ENCODE measurements around the gene MAPK12.
A peak's percentile ranks its signal among the peaks of the same experiment; 100 is the strongest.

Gene MAPK12

GRCh38 chr22:50299785-50300619 lies 38.5 kb upstream of the MAPK12 start:
- DNase-seq, result no peak

GRCh38 chr22:50298937-50299784 lies 37.7 kb upstream of the MAPK12 start:
- peak in 8 of 58 donors; percentile 7 to 38 (median 26) for DNase-seq

GRCh38 chr22:50298266-50298637 lies 36.8 kb upstream of the MAPK12 start:
- DNase-seq, result no peak

- DNase-seq, result no peak
Observed at GRCh38 chr22:50297510-50298265, 36.2 kb upstream of the MAPK12 start.

GRCh38 chr22:50296658-50297490 lies 35.4 kb upstream of the MAPK12 start:
- no peak for DNase-seq

- DNase-seq, result no peak
Observed at GRCh38 chr22:50294319-50294656, 32.8 kb upstream of the MAPK12 start.

GRCh38 chr22:50293441-50294318 lies 32.2 kb upstream of the MAPK12 start:
- peak in 14 of 58 donors; percentile 15 to 60 (median 36) for DNase-seq

GRCh38 chr22:50292643-50293440 lies 31.4 kb upstream of the MAPK12 start:
- no peak for DNase-seq

- no peak for DNase-seq
Observed at GRCh38 chr22:50289942-50290630, 28.6 kb upstream of the MAPK12 start.

GRCh38 chr22:50289151-50289941 lies 27.9 kb upstream of the MAPK12 start:
- DNase-seq, result peak in 3 of 58 donors; percentile 23 to 40 (median 39)

- DNase-seq, result no peak
Observed at GRCh38 chr22:50287731-50288130, 26.2 kb upstream of the MAPK12 start.

GRCh38 chr22:50286701-50287318 lies 25.3 kb upstream of the MAPK12 start:
- no peak for DNase-seq

- no peak for DNase-seq
Observed at GRCh38 chr22:50286275-50286674, 24.8 kb upstream of the MAPK12 start.

GRCh38 chr22:50285568-50286229 lies 24.2 kb upstream of the MAPK12 start:
- DNase-seq, result no peak

- no peak for DNase-seq
Observed at GRCh38 chr22:50284479-50284878, 23.0 kb upstream of the MAPK12 start.

- DNase-seq, result no peak
Observed at GRCh38 chr22:50283821-50284220, 22.3 kb upstream of the MAPK12 start.
